Central memory CD8-positive, alpha-beta T cell (primary cell): ENCODE results near the gene DENND10.
"Not testable (repeated sequence)": the region's sequence is repeated elsewhere in the genome, so short reads cannot be mapped to it uniquely, and the experiment has no call there.

Experiments
- ATAC-seq: fragments of 150-1000 bp; cut with Tn5 transposase; replicated peaks from 2 replicates; pipeline ENCODE4 v1.10.0; 2022; ENCODE audit warnings: mild to moderate bottlenecking, moderate FRiP score, moderate number of reproducible peaks; ENCODE audit not compliant: poor library complexity, severe bottlenecking; ENCODE audit errors: extremely low read depth
- DNase-seq, 2 donors: peaks; one replicate each; pipeline ENCODE4 v3.0.0; 2021; ENCODE audit warnings: low spot score in 2 of 2
- H3K27ac Mint-ChIP-seq: one replicate; pipeline ENCODE4 v1.8.0; 2022; ENCODE audit warnings: low read depth, mild to moderate bottlenecking, moderate library complexity, mixed read lengths
- H3K27me3 Mint-ChIP-seq: one replicate; pipeline ENCODE4 v1.8.0; 2022; ENCODE audit warnings: mixed read lengths
- H3K36me3 Mint-ChIP-seq: one replicate; pipeline ENCODE4 v1.8.0; 2022; ENCODE audit warnings: mild to moderate bottlenecking, moderate library complexity, mixed read lengths; ENCODE audit not compliant: insufficient read depth
- H3K4me1 Mint-ChIP-seq: one replicate; pipeline ENCODE4 v1.8.0; 2022; ENCODE audit warnings: mixed read lengths
- H3K4me3 Mint-ChIP-seq: one replicate; pipeline ENCODE4 v1.8.0; 2022; ENCODE audit warnings: mild to moderate bottlenecking, moderate library complexity, mixed read lengths
- H3K9me3 Mint-ChIP-seq: one replicate; pipeline ENCODE4 v1.8.0; 2022; ENCODE audit warnings: mixed read lengths

The DENND10 gene

GRCh38 chr10:119080521-119081259 lies 23.2 kb upstream of the DENND10 start, which contains the start of gene EIF3A:
Gene EIF3A, minus strand, starts transcription at chr10:119080817. Its CDS starts 141 bp downstream, at chr10:119080676.
- H3K4me1 Mint-ChIP-seq, result peaks cover 43% of the 10 kb centered on the region
- no peaks in the 10 kb centered on the region for H3K27me3 Mint-ChIP-seq
- ATAC-seq (peak; percentile 81), DNase-seq (peak; percentile 87 to 91)
- H3K9me3 Mint-ChIP-seq, result no peaks in the 10 kb centered on the region
- peaks cover 26% of the 10 kb centered on the region for H3K36me3 Mint-ChIP-seq
- peak within 1 kb of the TSS; percentile 99 for H3K4me3 Mint-ChIP-seq
- H3K27ac Mint-ChIP-seq, result peak within 1 kb of the TSS; percentile 95

GRCh38 chr10:119084896-119085295 lies 19.0 kb upstream of the DENND10 start:
- Mint-ChIP-seq H3K27ac (no peak overlapping the region), H3K4me3 (no peak overlapping the region), H3K9me3 (peaks cover 6% of the 10 kb centered on the region), H3K36me3 (peaks cover 16% of the 10 kb centered on the region), H3K4me1 (peaks cover 39% of the 10 kb centered on the region), H3K27me3 (no peaks in the 10 kb centered on the region)
- no peak for ATAC-seq
- no peak for DNase-seq

- Mint-ChIP-seq H3K4me1 (peaks cover 47% of the 10 kb centered on the region), H3K9me3 (peaks cover 6% of the 10 kb centered on the region), H3K27ac (peak overlapping the region; percentile 2), H3K27me3 (no peaks in the 10 kb centered on the region), H3K4me3 (no peak overlapping the region), H3K36me3 (peaks cover 9% of the 10 kb centered on the region)
- ATAC-seq (no peak), DNase-seq (no peak)
Observed at GRCh38 chr10:119087271-119087882, 16.5 kb upstream of the DENND10 start.

- DNase-seq (peak in 1 of 2 donors; percentile 59), ATAC-seq (peak; percentile 72)
- Mint-ChIP-seq H3K36me3 (peaks cover 9% of the 10 kb centered on the region), H3K27ac (peak overlapping the region; percentile 99), H3K4me1 (peaks cover 54% of the 10 kb centered on the region), H3K9me3 (peaks cover 6% of the 10 kb centered on the region), H3K27me3 (no peaks in the 10 kb centered on the region), H3K4me3 (peak overlapping the region; percentile 68)
Observed at GRCh38 chr10:119090026-119090795, 13.7 kb upstream of the DENND10 start.

- H3K9me3 Mint-ChIP-seq, result peaks cover 6% of the 10 kb centered on the region
- H3K27me3 Mint-ChIP-seq, result no peaks in the 10 kb centered on the region
- H3K27ac Mint-ChIP-seq, result peak overlapping the region; percentile 99
- peaks cover 55% of the 10 kb centered on the region for H3K4me1 Mint-ChIP-seq
- peak; percentile 92 for ATAC-seq
- H3K36me3 Mint-ChIP-seq, result peaks cover 10% of the 10 kb centered on the region
- peak overlapping the region; percentile 68 for H3K4me3 Mint-ChIP-seq
- peak in 1 of 2 donors; percentile 58 for DNase-seq
Observed at GRCh38 chr10:119090968-119091367, 12.9 kb upstream of the DENND10 start.

GRCh38 chr10:119095640-119096039 lies 8.3 kb upstream of the DENND10 start:
- peak overlapping the region; percentile 84 for H3K27ac Mint-ChIP-seq
- ATAC-seq, result no peak
- peaks cover 33% of the 10 kb centered on the region for H3K4me1 Mint-ChIP-seq
- H3K9me3 Mint-ChIP-seq, result no peaks in the 10 kb centered on the region
- no peak overlapping the region for H3K4me3 Mint-ChIP-seq
- H3K36me3 Mint-ChIP-seq, result peaks cover 8% of the 10 kb centered on the region
- no peak for DNase-seq
- H3K27me3 Mint-ChIP-seq, result no peaks in the 10 kb centered on the region

GRCh38 chr10:119096641-119097415 lies 7.1 kb upstream of the DENND10 start:
- peaks cover 35% of the 10 kb centered on the region for H3K4me1 Mint-ChIP-seq
- not testable (repeated sequence) for H3K4me3 Mint-ChIP-seq, H3K36me3 Mint-ChIP-seq, H3K27me3 Mint-ChIP-seq, DNase-seq, ATAC-seq, H3K9me3 Mint-ChIP-seq
- peak overlapping the region; percentile 84 for H3K27ac Mint-ChIP-seq

- Mint-ChIP-seq H3K4me1 (peaks cover 34% of the 10 kb centered on the region), H3K4me3 (no peak overlapping the region)
Observed at GRCh38 chr10:119098576-119098975, 5.3 kb upstream of the DENND10 start.

GRCh38 chr10:119100434-119101238 lies 3.3 kb upstream of the DENND10 start:
- ATAC-seq (no peak), DNase-seq (no peak)
- H3K4me1 Mint-ChIP-seq, result peaks cover 38% of the 10 kb centered on the region
- no peaks in the 10 kb centered on the region for H3K9me3 Mint-ChIP-seq
- H3K27ac Mint-ChIP-seq, result no peak overlapping the region
- H3K27me3 Mint-ChIP-seq, result no peaks in the 10 kb centered on the region
- peaks cover 7% of the 10 kb centered on the region for H3K36me3 Mint-ChIP-seq
- H3K4me3 Mint-ChIP-seq, result no peak overlapping the region

More at GRCh38 chr10:119098576-119098975, 5.3 kb upstream of the DENND10 start:
- no peak overlapping the region for H3K27ac Mint-ChIP-seq
- no peaks in the 10 kb centered on the region for H3K9me3 Mint-ChIP-seq
- H3K27me3 Mint-ChIP-seq, result no peaks in the 10 kb centered on the region
- DNase-seq (no peak), ATAC-seq (no peak)
- H3K36me3 Mint-ChIP-seq, result peaks cover 4% of the 10 kb centered on the region

GRCh38 chr10:119101366-119102098 lies 2.4 kb upstream of the DENND10 start:
- peaks cover 30% of the 10 kb centered on the region for H3K4me1 Mint-ChIP-seq
- no peak overlapping the region for H3K27ac Mint-ChIP-seq
- no peak overlapping the region for H3K4me3 Mint-ChIP-seq
- no peaks in the 10 kb centered on the region for H3K9me3 Mint-ChIP-seq
- DNase-seq (no peak), ATAC-seq (no peak)
- no peaks in the 10 kb centered on the region for H3K27me3 Mint-ChIP-seq
- peaks cover 3% of the 10 kb centered on the region for H3K36me3 Mint-ChIP-seq
